HepG2 (cell line): ENCODE results near the gene C16orf87. TPM values are rescaled to one million over a fixed set of nuclear protein-coding genes. Genes with fewer than 3 reads are reported as not detected.
A peak's percentile ranks its signal among the peaks of the same experiment; 100 is the strongest.

Experiments
- BCL6 ChIP-seq: IDR thresholded peaks from 2 replicates; pipeline ENCODE4 v1.6.1; 2016; ENCODE audit warnings: missing genetic modification reagents, missing compliant biosample characterization
- CREB1 ChIP-seq, 2 experiments: fragments of 450-650 bp in 1 of 2; IDR thresholded peaks; 2 replicates each; pipeline ENCODE4 v1.6.1; 2016 to 2017; ENCODE audit warnings: control low read depth in 1 of 2, mild to moderate bottlenecking in 1 of 2, missing compliant biosample characterization in 1 of 2, missing genetic modification characterization in 1 of 2
- EED ChIP-seq: sonication (generic); formaldehyde crosslinking; IDR thresholded peaks from 2 replicates; pipeline ENCODE4 v1.5.0; 2020; ENCODE audit warnings: mild to moderate bottlenecking, missing genetic modification reagents
- ELF1 ChIP-seq: sonication (generic); formaldehyde crosslinking; IDR thresholded peaks from 2 replicates; pipeline ENCODE4 v1.4.0; 2020; ENCODE audit warnings: missing genetic modification reagents
- EP300 ChIP-seq, 3 experiments: sonication (generic) in 1 of 3; formaldehyde crosslinking in 1 of 3; IDR thresholded peaks; 2 replicates each; pipeline versions ENCODE4 v1.5.1 to v1.6.1; 2011 to 2020; ENCODE audit warnings: low read depth in 2 of 3, low read length in 2 of 3, borderline replicate concordance in 1 of 3, improper control_type of control experiment in 1 of 3, mild to moderate bottlenecking in 1 of 3, missing genetic modification reagents in 1 of 3, moderate library complexity in 1 of 3
- GATAD1 ChIP-seq: IDR thresholded peaks from 2 replicates; pipeline ENCODE4 v1.6.1; 2016; ENCODE audit warnings: missing genetic modification reagents, missing compliant biosample characterization
- HDAC2 ChIP-seq: sonication (generic); formaldehyde crosslinking; IDR thresholded peaks from 2 replicates; pipeline ENCODE4 v1.4.0; 2020; ENCODE audit warnings: missing genetic modification reagents
- KDM1A ChIP-seq: IDR thresholded peaks from 2 replicates; pipeline ENCODE4 v1.6.1; 2016; ENCODE audit warnings: missing compliant biosample characterization
- KDM5A ChIP-seq: fragments of 200-600 bp; sonication (generic); IDR thresholded peaks from 2 replicates; pipeline ENCODE4 v1.7.0; 2018; ENCODE audit warnings: antibody characterized with exemption, mild to moderate bottlenecking, low read length, borderline replicate concordance
- MBNL3 ChIP-seq: fragments of 250-450 bp; sonication (Bioruptor Pico); conservative IDR thresholded peaks from 2 replicates; pipeline ENCODE4 v1.8.0; 2022; ENCODE audit warnings: mild to moderate bottlenecking, inconsistent platforms
- MED1 ChIP-seq: sonication (generic); formaldehyde crosslinking; IDR thresholded peaks from 2 replicates; pipeline ENCODE4 v1.4.0; 2020; ENCODE audit warnings: missing genetic modification reagents
- MTF1 ChIP-seq: sonication (generic); formaldehyde crosslinking; IDR thresholded peaks from 2 replicates; pipeline ENCODE4 v1.5.0; 2020; ENCODE audit warnings: missing genetic modification reagents
- NCOA1 ChIP-seq: sonication (generic); formaldehyde crosslinking; IDR thresholded peaks from 2 replicates; pipeline ENCODE4 v1.9.0; 2021; ENCODE audit warnings: missing genetic modification reagents
- NCOA5 ChIP-seq: sonication (generic); formaldehyde crosslinking; IDR thresholded peaks from 2 replicates; pipeline ENCODE4 v1.4.0; 2020; ENCODE audit warnings: missing genetic modification reagents
- RBAK ChIP-seq: sonication (generic); formaldehyde crosslinking; IDR thresholded peaks from 2 replicates; pipeline ENCODE4 v1.5.1; 2020; ENCODE audit warnings: mild to moderate bottlenecking, missing genetic modification reagents
- RNF2 ChIP-seq: fragments of 450-650 bp; conservative IDR thresholded peaks from 2 replicates; pipeline ENCODE4 v1.6.1; 2016; ENCODE audit warnings: low read depth
- RXRB ChIP-seq: IDR thresholded peaks from 2 replicates; pipeline ENCODE4 v1.6.1; 2016; ENCODE audit warnings: borderline replicate concordance, missing genetic modification reagents, missing compliant biosample characterization
- SAP130 ChIP-seq: IDR thresholded peaks from 2 replicates; pipeline ENCODE4 v1.6.1; 2016; ENCODE audit warnings: low read depth
- SP5 ChIP-seq: IDR thresholded peaks from 2 replicates; pipeline ENCODE4 v1.6.1; 2016; ENCODE audit warnings: low read depth, borderline replicate concordance
- TEAD2 ChIP-seq: sonication (generic); formaldehyde crosslinking; IDR thresholded peaks from 2 replicates; pipeline ENCODE4 v1.9.0; 2021; ENCODE audit warnings: missing genetic modification reagents
- TMF1 ChIP-seq: sonication (generic); formaldehyde crosslinking; IDR thresholded peaks from 2 replicates; pipeline ENCODE4 v1.8.1; 2022; ENCODE audit warnings: low read depth, missing genetic modification reagents
- ZBTB20 ChIP-seq: sonication (generic); formaldehyde crosslinking; IDR thresholded peaks from 2 replicates; pipeline ENCODE4 v1.8.1; 2023; ENCODE audit warnings: missing genetic modification reagents, low read depth, mild to moderate bottlenecking, borderline replicate concordance
- ZNF180 ChIP-seq: sonication (generic); formaldehyde crosslinking; IDR thresholded peaks from 2 replicates; pipeline ENCODE4 v1.4.0; 2020; ENCODE audit warnings: low read depth, missing genetic modification reagents, borderline replicate concordance
- ZNF3 ChIP-seq: IDR thresholded peaks from 2 replicates; pipeline ENCODE4 v1.7.0; 2017; ENCODE audit warnings: inconsistent platforms
- ZNF326 ChIP-seq: sonication (generic); formaldehyde crosslinking; IDR thresholded peaks from 2 replicates; pipeline ENCODE4 v1.4.0; 2020; ENCODE audit warnings: missing genetic modification reagents, borderline replicate concordance
- ZNF343 ChIP-seq: sonication (generic); formaldehyde crosslinking; IDR thresholded peaks from 2 replicates; pipeline ENCODE4 v1.4.0; 2020; ENCODE audit warnings: mild to moderate bottlenecking, missing genetic modification reagents
- ZNF501 ChIP-seq: sonication (generic); formaldehyde crosslinking; IDR thresholded peaks from 2 replicates; pipeline ENCODE4 v1.5.1; 2020; ENCODE audit warnings: mild to moderate bottlenecking, moderate library complexity, missing genetic modification reagents
- ZNF510 ChIP-seq: sonication (generic); formaldehyde crosslinking; IDR thresholded peaks from 2 replicates; pipeline ENCODE4 v1.4.0; 2020; ENCODE audit warnings: low read depth, mild to moderate bottlenecking, missing genetic modification reagents
- ZNF607 ChIP-seq: sonication (generic); formaldehyde crosslinking; IDR thresholded peaks from 2 replicates; pipeline ENCODE4 v1.5.1; 2020; ENCODE audit warnings: missing genetic modification reagents, mild to moderate bottlenecking, borderline replicate concordance
- ZSCAN9 ChIP-seq: IDR thresholded peaks from 2 replicates; pipeline ENCODE4 v1.6.1; 2016; ENCODE audit warnings: borderline replicate concordance
- ZZZ3 ChIP-seq: sonication (generic); formaldehyde crosslinking; IDR thresholded peaks from 2 replicates; pipeline ENCODE4 v1.4.0; 2020; ENCODE audit warnings: missing genetic modification reagents, mild to moderate bottlenecking, borderline replicate concordance
- polyA plus RNA-seq, 8 experiments: library from polyadenylated mRNA; depleted of rRNA in 3 of 8; stranded (reverse) in 7 of 8; unstranded in 1 of 8; fragments of >200 nt; fragmentation: Illumina TruSeq in 4 of 8; extraction: Trizol in 4 of 8; gene quantifications; 2 replicates each; pipeline versions ENCODE4 v1.2.1 to v1.2.3, GENCODE V29; 2011 to 2016; ENCODE audit warnings: low read depth in 4 of 8, missing spikeins in 1 of 8, mixed read lengths in 1 of 8; ENCODE audit not compliant: insufficient read depth in 1 of 8
- total RNA-seq, 5 experiments: library from RNA; depleted of rRNA; stranded (reverse); fragments of >200 nt; fragmentation: Illumina TruSeq; extraction: Trizol; gene quantifications; 2 replicates each; pipeline ENCODE4 v1.2.3, GENCODE V29; 2016; ENCODE audit warnings: low read depth in 1 of 5
- TF ChIP-seq, protein P1 (sequence below): sonication (generic); formaldehyde crosslinking; IDR thresholded peaks from 2 replicates; pipeline ENCODE4 v1.5.1; 2020; ENCODE audit warnings: missing genetic modification reagents, mild to moderate bottlenecking, borderline replicate concordance

Gene C16orf87
- total and polyA plus RNA-seq, 2 of the 13 experiments (the other 11 are each of a cell fraction or from before 2014, with no cell fraction given), result 8.6 to 19.5 TPM

- peak in 1 of 2 experiments; percentile 65; a peak in 2 of 4 replicates for TF ChIP-seq EP300 (IDR thresholded peaks at IDR 0.05; ENCODE audit: low read depth in 2 of 2, low read length in 2 of 2)
- TF ChIP-seq EP300 (CRISPR knock-in tag; IDR thresholded peaks at IDR 0.05; ENCODE audit: borderline replicate concordance), result no peak
- no peak for TF ChIP-seq KDM5A
- TF ChIP-seq, protein P1, sequence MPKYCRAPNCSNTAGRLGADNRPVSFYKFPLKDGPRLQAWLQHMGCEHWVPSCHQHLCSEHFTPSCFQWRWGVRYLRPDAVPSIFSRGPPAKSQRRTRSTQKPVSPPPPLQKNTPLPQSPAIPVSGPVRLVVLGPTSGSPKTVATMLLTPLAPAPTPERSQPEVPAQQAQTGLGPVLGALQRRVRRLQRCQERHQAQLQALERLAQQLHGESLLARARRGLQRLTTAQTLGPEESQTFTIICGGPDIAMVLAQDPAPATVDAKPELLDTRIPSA (CRISPR knock-in tag), result no peak
- no peak for TF ChIP-seq ZNF326
- no peak for TF ChIP-seq CREB1 (IDR thresholded peaks at IDR 0.05)
- peak; percentile 7; the same call in 1 of the 2 replicates for TF ChIP-seq CREB1 (CRISPR knock-in tag; IDR thresholded peaks at IDR 0.05)
- no peak for TF ChIP-seq NCOA5
- TF ChIP-seq HDAC2 (CRISPR knock-in tag), result peak; percentile 52; the same call in 1 of the 2 replicates
- no peak for TF ChIP-seq MTF1
- TF ChIP-seq SP5 (CRISPR knock-in tag), result no peak
- TF ChIP-seq KDM1A (CRISPR knock-in tag), result peak; percentile 62; the same call in 1 of the 2 replicates
- no peak for TF ChIP-seq ZNF3 (CRISPR knock-in tag)
- TF ChIP-seq BCL6, result peak; percentile 41; the same call in 1 of the 2 replicates
- TF ChIP-seq EED (CRISPR knock-in tag), result no peak
- peak; percentile 76 for TF ChIP-seq RXRB (CRISPR knock-in tag)
- TF ChIP-seq ZNF607 (CRISPR knock-in tag), result no peak
- TF ChIP-seq ZZZ3 (CRISPR knock-in tag), result no peak
- no peak for TF ChIP-seq NCOA1 (CRISPR knock-in tag)
- TF ChIP-seq ZNF510, result no peak
- no peak for TF ChIP-seq ZNF343 (CRISPR knock-in tag)
- TF ChIP-seq ELF1 (CRISPR knock-in tag), result no peak
- TF ChIP-seq ZNF501 (CRISPR knock-in tag), result no peak
- peak; percentile 59 for TF ChIP-seq SAP130
- TF ChIP-seq MBNL3, result no peak
- no peak for TF ChIP-seq RBAK (CRISPR knock-in tag)
- no peak for TF ChIP-seq ZBTB20 (CRISPR knock-in tag)
- 0 out of 2 replicates have a peak, but pooled peaks have one; percentile 24 for TF ChIP-seq GATAD1 (CRISPR knock-in tag)
- 0 out of 2 replicates have a peak, but pooled peaks have one; percentile 19 for TF ChIP-seq ZSCAN9
- no peak for TF ChIP-seq TEAD2 (CRISPR knock-in tag)
- TF ChIP-seq MED1 (CRISPR knock-in tag), result peak; percentile 44; the same call in 1 of the 2 replicates
- no peak for TF ChIP-seq TMF1 (CRISPR knock-in tag)
- TF ChIP-seq RNF2, result no peak
- TF ChIP-seq ZNF180 (CRISPR knock-in tag), result no peak
These were observed 1.9 kb upstream of the C16orf87 start (continued) for GRCh38 chr16:46832757-46833459.
